Esophagus squamous epithelium (tissue), 4 donors: ENCODE measurements around the gene DMRTA1.

Experiments
- POLR2A ChIP-seq, 4 donors: fragments of 450-650 bp; IDR thresholded peaks; one replicate each; pipeline ENCODE4 v1.6.1; 2017; ENCODE audit warnings: antibody characterized with exemption in 4 of 4, mild to moderate bottlenecking in 4 of 4, moderate library complexity in 3 of 4
- TF ChIP-seq, protein P1 (sequence below), 6 experiments: fragments of 450-650 bp in 4 of 6; fragments of 200-600 bp in 2 of 6; sonication (generic) in 2 of 6; IDR thresholded peaks; one replicate each; pipeline ENCODE4 v1.5.1; 2016 to 2019; ENCODE audit warnings: antibody characterized with exemption in 6 of 6, mild to moderate bottlenecking in 4 of 6, moderate library complexity in 4 of 6

DNA sequence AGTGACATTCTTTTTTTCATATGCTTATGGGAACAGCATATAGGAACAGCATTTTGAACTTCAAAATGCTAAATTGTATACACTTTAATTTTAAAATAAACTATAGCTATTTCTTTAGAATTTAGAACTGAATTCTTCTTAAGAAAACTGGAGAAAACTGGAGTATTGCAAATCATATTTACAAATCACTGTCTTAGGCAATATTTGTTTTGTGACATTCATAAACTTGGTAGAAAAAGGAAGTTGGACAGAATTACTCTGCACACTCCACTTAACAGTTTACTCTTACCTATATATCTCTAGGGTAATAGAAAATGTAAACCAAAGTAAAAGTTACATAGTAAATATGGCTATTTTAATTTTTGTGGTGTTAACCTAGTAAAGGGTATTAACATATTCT is 3.1 kb downstream of the DMRTA1 start:
- TF ChIP-seq, protein P1, sequence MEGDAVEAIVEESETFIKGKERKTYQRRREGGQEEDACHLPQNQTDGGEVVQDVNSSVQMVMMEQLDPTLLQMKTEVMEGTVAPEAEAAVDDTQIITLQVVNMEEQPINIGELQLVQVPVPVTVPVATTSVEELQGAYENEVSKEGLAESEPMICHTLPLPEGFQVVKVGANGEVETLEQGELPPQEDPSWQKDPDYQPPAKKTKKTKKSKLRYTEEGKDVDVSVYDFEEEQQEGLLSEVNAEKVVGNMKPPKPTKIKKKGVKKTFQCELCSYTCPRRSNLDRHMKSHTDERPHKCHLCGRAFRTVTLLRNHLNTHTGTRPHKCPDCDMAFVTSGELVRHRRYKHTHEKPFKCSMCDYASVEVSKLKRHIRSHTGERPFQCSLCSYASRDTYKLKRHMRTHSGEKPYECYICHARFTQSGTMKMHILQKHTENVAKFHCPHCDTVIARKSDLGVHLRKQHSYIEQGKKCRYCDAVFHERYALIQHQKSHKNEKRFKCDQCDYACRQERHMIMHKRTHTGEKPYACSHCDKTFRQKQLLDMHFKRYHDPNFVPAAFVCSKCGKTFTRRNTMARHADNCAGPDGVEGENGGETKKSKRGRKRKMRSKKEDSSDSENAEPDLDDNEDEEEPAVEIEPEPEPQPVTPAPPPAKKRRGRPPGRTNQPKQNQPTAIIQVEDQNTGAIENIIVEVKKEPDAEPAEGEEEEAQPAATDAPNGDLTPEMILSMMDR (IDR thresholded peaks at IDR 0.05) = no peak
- TF ChIP-seq POLR2A (IDR thresholded peaks at IDR 0.05) = no peak
